ENCODE measurements around the gene KCNAB3.

KCNAB3 gene

DNA sequence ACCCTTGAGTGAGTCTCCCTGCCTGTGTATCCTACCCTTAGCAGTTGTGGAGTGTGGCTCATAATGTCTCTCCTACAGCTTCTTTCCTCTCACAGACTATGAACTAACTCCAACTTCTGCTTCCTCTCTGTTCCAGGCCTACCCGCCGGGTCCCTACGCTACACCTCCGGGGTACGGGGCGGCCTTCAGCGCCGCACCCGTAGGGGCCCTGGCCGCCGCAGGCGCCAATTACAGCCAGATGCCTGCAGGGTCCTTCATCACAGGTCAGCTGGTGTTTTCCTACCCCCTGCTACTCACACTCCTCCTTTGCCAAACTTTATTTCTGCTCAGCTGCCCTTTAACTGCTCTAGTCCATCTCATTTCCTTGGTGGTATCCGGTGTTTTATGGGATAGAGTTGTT, 18.9 kb downstream of the KCNAB3 start:
- DNase-seq (ENCODE audit: low read depth, low spot score): no peak
- no peak overlapping the region for H3K4me3 ChIP-seq (ENCODE audit: low read length)

DNA sequence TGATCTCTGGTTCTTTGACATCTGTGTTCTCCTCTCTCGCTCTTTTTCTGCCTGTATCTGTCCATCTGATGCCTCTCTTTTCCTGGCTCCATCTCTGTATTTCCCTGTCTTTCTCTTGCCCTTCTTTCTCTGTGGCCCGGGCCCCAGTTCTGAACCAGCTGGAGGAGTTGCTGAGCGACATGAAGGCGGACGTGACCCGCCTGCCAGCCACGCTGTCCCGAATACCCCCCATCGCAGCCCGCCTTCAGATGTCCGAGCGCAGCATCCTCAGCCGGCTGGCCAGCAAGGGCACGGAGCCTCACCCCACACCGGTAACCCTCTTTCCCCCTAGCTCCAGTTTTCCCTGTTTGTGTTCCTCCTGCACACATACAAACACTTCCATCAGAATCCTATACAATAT, 19.4 kb downstream of the KCNAB3 start:
- no peak for DNase-seq (ENCODE audit: low read depth, low spot score)
- H3K4me3 ChIP-seq (ENCODE audit: low read length): no peak overlapping the region

DNA sequence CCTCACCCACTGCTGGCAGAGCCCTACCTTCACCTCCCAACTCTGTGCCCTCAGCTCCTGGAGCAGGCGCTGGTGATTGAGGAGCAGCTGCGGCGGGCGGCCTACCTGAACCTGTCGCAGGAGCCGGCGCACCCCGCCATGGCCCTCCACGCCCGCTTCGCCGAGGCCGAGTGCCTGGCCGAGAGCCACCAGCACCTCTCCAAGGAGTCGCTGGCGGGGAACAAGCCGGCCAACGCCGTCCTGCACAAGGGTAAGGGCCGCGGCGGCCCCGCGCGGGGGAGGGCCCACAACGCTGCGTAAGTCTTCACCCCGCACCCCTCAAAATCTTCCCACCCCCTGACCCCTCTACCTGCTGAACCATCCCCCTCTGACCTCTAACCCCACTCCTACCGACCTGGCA, 20.6 kb downstream of the KCNAB3 start:
- DNase-seq (ENCODE audit: low read depth, low spot score): no peak
- no peak overlapping the region for H3K4me3 ChIP-seq (ENCODE audit: low read length)

DNA sequence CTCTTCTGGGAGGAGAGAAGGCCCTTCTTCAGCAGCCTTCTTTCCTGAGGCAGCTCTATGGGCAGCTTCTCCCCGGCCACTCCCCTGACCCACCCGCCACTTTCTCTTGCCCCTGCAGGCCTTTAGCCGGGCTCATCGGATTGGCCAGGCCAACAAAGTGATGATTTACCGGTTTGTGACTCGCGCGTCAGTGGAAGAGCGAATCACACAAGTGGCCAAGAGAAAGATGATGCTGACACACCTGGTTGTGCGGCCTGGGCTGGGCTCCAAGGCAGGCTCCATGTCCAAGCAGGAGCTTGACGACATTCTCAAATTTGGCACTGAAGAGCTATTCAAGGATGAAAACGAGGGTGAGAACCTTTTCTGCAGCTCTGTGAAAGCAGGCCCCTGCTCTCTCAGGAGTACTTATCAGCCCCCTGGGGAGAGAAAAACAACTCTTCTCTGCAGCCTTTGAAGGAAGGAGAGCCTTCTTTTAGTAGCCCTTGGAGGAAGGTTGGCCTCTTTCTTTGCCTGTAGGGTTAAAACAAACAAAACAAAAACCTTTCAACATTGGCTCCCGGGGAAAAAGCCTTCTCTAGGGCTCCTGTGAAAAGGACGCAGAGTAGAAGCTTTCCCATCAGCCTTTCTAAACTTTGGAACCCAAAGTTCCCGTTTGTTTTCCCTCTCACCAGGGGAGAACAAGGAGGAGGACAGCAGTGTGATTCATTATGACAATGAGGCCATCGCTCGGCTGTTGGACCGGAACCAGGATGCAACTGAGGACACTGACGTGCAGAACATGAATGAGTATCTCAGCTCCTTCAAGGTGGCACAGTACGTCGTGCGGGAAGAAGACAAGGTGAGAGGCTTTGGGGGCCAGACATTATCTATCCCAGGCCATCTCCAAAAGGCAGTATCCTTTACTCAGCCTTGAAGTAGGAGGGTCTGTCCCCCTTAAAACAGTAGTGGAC, 26.2 kb downstream of the KCNAB3 start:
- H3K4me3 ChIP-seq (ENCODE audit: low read length): no peak overlapping the region
- no peak for DNase-seq (ENCODE audit: low read depth, low spot score)

DNA sequence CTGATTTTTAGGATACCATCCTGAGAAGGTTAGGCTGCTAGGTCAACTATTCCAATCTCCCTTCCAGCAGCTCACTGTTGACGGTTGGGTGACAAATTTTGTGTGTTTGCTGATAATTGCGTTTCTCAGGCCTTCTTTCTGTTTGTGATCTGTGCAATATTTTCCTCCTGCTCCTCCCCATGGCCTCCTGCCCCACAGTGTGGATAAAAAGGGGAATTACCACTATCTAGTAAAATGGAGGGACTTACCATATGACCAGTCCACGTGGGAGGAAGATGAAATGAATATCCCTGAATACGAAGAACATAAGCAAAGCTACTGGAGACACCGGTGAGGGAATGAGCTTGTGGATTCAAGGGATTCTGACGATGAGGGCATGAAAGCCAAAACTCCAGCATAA, 31.9 kb downstream of the KCNAB3 start:
- H3K4me3 ChIP-seq (ENCODE audit: low read length): no peak overlapping the region
- DNase-seq (ENCODE audit: low read depth, low spot score): no peak

DNA sequence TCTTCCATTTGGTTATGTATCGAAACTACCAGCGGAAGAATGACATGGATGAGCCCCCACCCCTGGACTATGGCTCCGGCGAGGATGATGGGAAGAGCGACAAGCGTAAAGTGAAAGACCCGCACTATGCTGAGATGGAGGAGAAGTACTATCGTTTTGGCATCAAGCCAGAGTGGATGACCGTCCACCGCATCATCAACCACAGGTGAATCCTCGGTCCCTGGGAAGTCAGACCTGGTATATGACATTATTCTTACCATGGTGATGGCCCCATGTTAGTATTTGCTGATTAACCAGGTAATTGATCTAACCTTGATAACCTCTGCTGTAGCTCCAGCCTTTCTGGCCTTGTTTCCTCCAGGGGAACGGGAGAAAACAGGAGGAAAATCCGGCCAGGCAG, 32.6 kb downstream of the KCNAB3 start:
- no peak overlapping the region for H3K4me3 ChIP-seq (ENCODE audit: low read length)
- DNase-seq (ENCODE audit: low read depth, low spot score): no peak

- H3K4me3 ChIP-seq (ENCODE audit: low read length): no peak overlapping the region
- DNase-seq (ENCODE audit: low read depth, low spot score): no peak
These were observed 34.8 kb downstream of the KCNAB3 start for GRCh38 chr17:7894866-7895265.

- DNase-seq (ENCODE audit: low read depth, low spot score): no peak
- H3K4me3 ChIP-seq (ENCODE audit: low read length): no peak overlapping the region
These were observed 35.4 kb downstream of the KCNAB3 start for GRCh38 chr17:7894226-7894625.

GRCh38 chr17:7893187-7893880, 36.3 kb downstream of the KCNAB3 start:
- H3K4me3 ChIP-seq (ENCODE audit: low read length): no peak overlapping the region
- no peak for DNase-seq (ENCODE audit: low read depth, low spot score)

GRCh38 chr17:7889166-7889955, 40.3 kb downstream of the KCNAB3 start:
- no peak overlapping the region for H3K4me3 ChIP-seq (ENCODE audit: low read length)
- no peak for DNase-seq (ENCODE audit: low read depth, low spot score)

DNA sequence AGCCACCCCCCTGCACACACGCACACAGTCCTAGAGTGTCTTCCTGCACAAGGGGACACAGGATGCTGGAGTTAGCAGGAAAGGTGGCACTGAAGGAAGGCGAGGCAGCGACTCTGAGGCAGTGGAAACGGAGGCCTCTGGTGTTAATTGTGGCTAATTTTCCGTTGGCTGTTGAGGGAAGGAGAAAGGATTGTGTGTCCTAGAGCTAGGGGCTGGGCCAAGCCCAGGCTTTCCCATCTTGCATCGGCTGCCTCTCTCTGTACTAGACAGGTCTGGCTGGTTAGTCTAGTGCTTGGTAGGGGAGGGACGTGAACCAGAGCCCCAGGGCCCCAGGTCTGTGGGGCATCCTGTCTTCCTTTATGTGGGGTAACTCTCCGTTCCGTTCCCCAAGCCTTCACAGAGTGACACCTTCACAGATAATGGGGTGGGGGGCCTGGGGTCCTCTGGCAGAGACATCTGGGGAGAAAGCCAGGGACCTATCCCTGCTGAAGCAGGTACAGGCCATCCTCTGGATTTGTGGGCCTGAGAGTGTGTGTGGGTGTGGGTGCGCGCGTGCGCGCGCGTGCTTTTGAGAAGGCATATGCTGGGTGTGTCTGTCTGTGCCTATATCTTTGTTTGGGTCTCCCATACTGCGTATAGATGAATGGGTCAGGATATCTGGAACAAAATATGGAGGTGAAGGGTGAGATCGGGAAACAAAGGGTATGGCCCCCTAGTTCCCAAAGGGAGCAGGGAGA, 41.3 kb downstream of the KCNAB3 start, which contains the start of gene CHD3:
Gene CHD3 (plus strand): TSS at position 606 of the 737 bp plus-strand sequence. CDS start 212 bp downstream, outside the sequence.
- H3K4me3 ChIP-seq (ENCODE audit: low read length): peak within 1 kb of the TSS; percentile 89
- DNase-seq (ENCODE audit: low read depth, low spot score): no peak

- peak overlapping the region; percentile 89 for H3K4me3 ChIP-seq (ENCODE audit: low read length)
- DNase-seq (ENCODE audit: low read depth, low spot score): no peak
These were observed 42.0 kb downstream of the KCNAB3 start for GRCh38 chr17:7887482-7888183.

GRCh38 chr17:7887038-7887481, 42.6 kb downstream of the KCNAB3 start:
- peak; percentile 99 for DNase-seq (ENCODE audit: low read depth, low spot score)
- peak overlapping the region; percentile 89 for H3K4me3 ChIP-seq (ENCODE audit: low read length)

DNA sequence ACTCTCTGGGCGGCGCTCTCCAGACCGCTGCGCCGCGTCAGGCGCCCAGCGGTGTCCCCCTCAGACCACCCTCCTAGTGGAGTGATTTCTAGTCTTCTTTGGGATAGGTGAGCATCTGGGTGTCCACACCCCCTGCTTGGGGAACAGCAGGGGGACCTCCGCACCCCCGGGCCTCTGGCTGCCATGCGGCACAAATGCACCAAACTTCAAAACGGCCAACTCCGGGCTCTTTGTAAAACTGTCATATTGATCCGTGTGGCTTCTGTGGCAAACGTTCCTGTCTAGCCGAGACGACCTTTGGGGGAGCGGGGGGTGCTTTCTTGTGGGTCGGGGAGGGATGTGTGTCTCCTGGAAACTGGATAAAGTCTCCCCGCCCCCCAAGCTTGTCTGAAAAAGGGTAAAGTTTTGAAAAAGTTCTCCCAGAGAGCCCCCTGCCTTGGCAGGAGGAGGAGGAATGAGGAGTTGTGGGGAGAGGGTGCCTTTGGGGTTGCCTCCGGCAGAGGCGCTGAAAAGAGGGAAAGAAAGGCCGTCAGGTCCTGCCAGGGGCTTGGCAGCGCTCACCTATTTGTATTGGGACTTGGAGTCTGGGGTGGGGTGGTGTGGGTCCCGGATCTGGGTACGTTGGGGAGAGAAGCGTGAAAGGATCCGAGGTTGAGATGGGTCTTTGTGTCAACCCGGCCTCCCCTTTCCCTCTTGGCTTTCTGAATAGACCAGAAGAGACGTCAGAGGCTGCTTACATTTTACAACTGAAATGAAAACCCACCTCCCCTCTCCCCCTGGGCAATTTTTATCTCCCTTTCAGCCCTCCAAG, 43.2 kb downstream of the KCNAB3 start:
- peak; percentile 78 for DNase-seq (ENCODE audit: low read depth, low spot score)
- peak overlapping the region; percentile 89 for H3K4me3 ChIP-seq (ENCODE audit: low read length)

GRCh38 chr17:7885367-7886226, 44.1 kb downstream of the KCNAB3 start:
- DNase-seq (ENCODE audit: low read depth, low spot score): no peak

GRCh38 chr17:7884581-7885366, 44.9 kb downstream of the KCNAB3 start:
- H3K4me3 ChIP-seq (ENCODE audit: low read length): peak overlapping the region; percentile 89
- no peak for DNase-seq (ENCODE audit: low read depth, low spot score)

More at GRCh38 chr17:7885367-7886226, 44.1 kb downstream of the KCNAB3 start:
- peak overlapping the region; percentile 89 for H3K4me3 ChIP-seq (ENCODE audit: low read length)
